ENCODE measurements around the gene LRRC73.
"Not testable (repeated sequence)": the region's sequence is repeated elsewhere in the genome, so short reads cannot be mapped to it uniquely, and the experiment has no call there.

The LRRC73 gene

GRCh38 chr6:43510827-43511163, 649 bp upstream of the LRRC73 start:
- no peak for DNase-seq (ENCODE audit: low read depth in 2 of 2)

- DNase-seq (ENCODE audit: low read depth in 2 of 2) = no peak
These were observed 783 bp downstream of the LRRC73 start for GRCh38 chr6:43509142-43509983.

GRCh38 chr6:43508481-43509141, 1.5 kb downstream of the LRRC73 start:
- DNase-seq (ENCODE audit: low read depth in 2 of 2) = no peak

- peak; percentile 31 to 44 for DNase-seq (ENCODE audit: low read depth in 2 of 2)
These were observed 3.3 kb downstream of the LRRC73 start for GRCh38 chr6:43506667-43507471.

- no peak for DNase-seq (ENCODE audit: low read depth in 2 of 2)
These were observed 4.0 kb downstream of the LRRC73 start for GRCh38 chr6:43506171-43506570.

- DNase-seq (ENCODE audit: low read depth in 2 of 2) = no peak
These were observed 4.4 kb downstream of the LRRC73 start for GRCh38 chr6:43505718-43506117.

- DNase-seq (ENCODE audit: low read depth in 2 of 2) = no peak
These were observed 5.2 kb downstream of the LRRC73 start for GRCh38 chr6:43504756-43505593.

GRCh38 chr6:43503443-43503842, 6.7 kb downstream of the LRRC73 start:
- no peak for DNase-seq (ENCODE audit: low read depth in 2 of 2)

GRCh38 chr6:43502666-43503065, 7.5 kb downstream of the LRRC73 start:
- DNase-seq (ENCODE audit: low read depth in 2 of 2) = no peak

GRCh38 chr6:43500921-43501320, 9.2 kb downstream of the LRRC73 start:
- no peak for DNase-seq (ENCODE audit: low read depth in 2 of 2)

- no peak for DNase-seq (ENCODE audit: low read depth in 2 of 2)
These were observed 10.9 kb downstream of the LRRC73 start for GRCh38 chr6:43499028-43499815.

- DNase-seq (ENCODE audit: low read depth in 2 of 2) = not testable (repeated sequence)
These were observed 11.9 kb downstream of the LRRC73 start for GRCh38 chr6:43498291-43498690.

- DNase-seq (ENCODE audit: low read depth in 2 of 2) = no peak
These were observed 12.5 kb downstream of the LRRC73 start for GRCh38 chr6:43497689-43498088.

- no peak for DNase-seq (ENCODE audit: low read depth in 2 of 2)
These were observed 13.1 kb downstream of the LRRC73 start for GRCh38 chr6:43497129-43497396.

- no peak for DNase-seq (ENCODE audit: low read depth in 2 of 2)
These were observed 13.6 kb downstream of the LRRC73 start for GRCh38 chr6:43496370-43497128.

GRCh38 chr6:43495409-43495941, 14.7 kb downstream of the LRRC73 start:
- DNase-seq (ENCODE audit: low read depth in 2 of 2) = no peak

GRCh38 chr6:43494766-43495165, 15.4 kb downstream of the LRRC73 start:
- DNase-seq (ENCODE audit: low read depth in 2 of 2) = no peak

- DNase-seq (ENCODE audit: low read depth in 2 of 2) = no peak
These were observed 15.8 kb downstream of the LRRC73 start for GRCh38 chr6:43494321-43494720.

GRCh38 chr6:43493833-43494232, 16.3 kb downstream of the LRRC73 start:
- DNase-seq (ENCODE audit: low read depth in 2 of 2) = no peak

- no peak for DNase-seq (ENCODE audit: low read depth in 2 of 2)
These were observed 16.9 kb downstream of the LRRC73 start for GRCh38 chr6:43493230-43493629.

Measured in fibroblast of skin of left quadriceps (primary cell).